ENCODE results near the gene QRFPR.

Gene QRFPR

DNA sequence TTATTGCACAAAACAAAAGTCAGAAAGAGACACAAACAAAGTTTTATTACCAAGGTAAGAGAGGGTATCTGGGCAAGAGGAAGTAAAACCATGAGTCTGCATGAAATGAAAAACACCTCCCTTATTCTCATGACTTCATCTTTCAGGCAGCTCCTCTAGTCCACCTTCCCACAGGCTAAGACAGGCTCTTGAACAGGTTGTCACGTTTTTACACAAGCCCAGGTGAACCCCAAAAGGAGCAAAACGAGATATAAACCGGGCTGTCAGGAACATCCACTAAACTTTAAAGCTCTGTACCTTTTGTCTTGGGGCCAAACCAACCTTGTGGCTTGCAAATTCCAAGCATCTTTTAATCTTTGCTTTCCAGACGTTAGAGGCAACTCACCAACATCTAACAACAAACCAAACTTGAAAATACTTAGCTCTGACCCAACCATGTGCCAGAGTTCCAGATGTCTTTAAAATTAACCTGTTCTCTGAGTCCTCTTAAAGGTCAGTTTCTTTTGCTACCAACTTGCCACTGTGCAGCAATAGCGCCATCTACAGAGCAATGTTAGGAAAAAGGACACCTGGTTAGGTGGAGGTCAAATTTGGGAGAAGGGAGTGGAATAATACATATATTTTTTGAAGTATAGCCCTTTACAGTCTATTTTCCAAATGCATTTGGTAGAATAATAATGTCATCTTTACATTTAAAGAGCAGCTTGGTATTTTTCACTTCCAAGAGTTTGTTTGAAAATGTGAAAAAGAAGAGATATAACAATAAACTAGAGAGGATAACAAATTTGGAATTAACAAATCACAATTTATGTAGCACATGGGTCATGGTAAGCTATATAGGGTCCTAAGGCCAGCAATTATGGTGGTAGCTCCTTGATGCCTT is 73.1 kb downstream of the QRFPR start:
- H3K4me3 ChIP-seq (ENCODE audit: low read depth in 1 of 2, low read length in 1 of 2): no peak overlapping the region
- TF ChIP-seq, protein P1, sequence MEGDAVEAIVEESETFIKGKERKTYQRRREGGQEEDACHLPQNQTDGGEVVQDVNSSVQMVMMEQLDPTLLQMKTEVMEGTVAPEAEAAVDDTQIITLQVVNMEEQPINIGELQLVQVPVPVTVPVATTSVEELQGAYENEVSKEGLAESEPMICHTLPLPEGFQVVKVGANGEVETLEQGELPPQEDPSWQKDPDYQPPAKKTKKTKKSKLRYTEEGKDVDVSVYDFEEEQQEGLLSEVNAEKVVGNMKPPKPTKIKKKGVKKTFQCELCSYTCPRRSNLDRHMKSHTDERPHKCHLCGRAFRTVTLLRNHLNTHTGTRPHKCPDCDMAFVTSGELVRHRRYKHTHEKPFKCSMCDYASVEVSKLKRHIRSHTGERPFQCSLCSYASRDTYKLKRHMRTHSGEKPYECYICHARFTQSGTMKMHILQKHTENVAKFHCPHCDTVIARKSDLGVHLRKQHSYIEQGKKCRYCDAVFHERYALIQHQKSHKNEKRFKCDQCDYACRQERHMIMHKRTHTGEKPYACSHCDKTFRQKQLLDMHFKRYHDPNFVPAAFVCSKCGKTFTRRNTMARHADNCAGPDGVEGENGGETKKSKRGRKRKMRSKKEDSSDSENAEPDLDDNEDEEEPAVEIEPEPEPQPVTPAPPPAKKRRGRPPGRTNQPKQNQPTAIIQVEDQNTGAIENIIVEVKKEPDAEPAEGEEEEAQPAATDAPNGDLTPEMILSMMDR (IDR thresholded peaks at IDR 0.05): no peak
- H3K36me3 ChIP-seq: no peaks in the 10 kb centered on the region
- no peaks in the 10 kb centered on the region for H3K4me1 ChIP-seq (ENCODE audit: control insufficient read depth in 1 of 2, insufficient read depth in 1 of 2, low read depth in 1 of 2, low read length in 1 of 2)
- H3K27ac ChIP-seq: no peak overlapping the region
- H3K9me3 ChIP-seq: no peaks in the 10 kb centered on the region
- H3K27me3 ChIP-seq: no peaks in the 10 kb centered on the region

DNA sequence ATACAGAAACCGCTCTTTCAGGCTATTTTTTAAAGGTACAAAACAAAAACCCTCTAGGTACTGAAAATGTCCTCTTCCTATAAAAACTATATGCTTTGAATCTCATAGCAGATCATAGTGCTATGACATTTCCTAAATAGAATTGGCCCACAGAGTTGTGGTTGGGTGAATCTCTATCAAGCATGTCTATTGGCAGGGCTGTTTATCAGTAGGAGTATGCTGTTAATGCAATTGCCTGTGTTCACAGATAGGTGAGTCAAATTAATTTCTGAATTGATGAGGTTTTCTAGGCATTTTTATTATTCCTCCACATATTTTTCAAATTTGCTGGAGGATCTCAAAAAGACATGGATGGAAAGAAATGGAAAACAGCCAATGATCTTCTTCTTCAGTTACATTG is 73.9 kb downstream of the QRFPR start:
- Histone ChIP-seq H3K4me1 (ENCODE audit: control insufficient read depth in 1 of 2, insufficient read depth in 1 of 2, low read depth in 1 of 2, low read length in 1 of 2) (no peaks in the 10 kb centered on the region), H3K9me3 (no peaks in the 10 kb centered on the region), H3K4me3 (ENCODE audit: low read depth in 1 of 2, low read length in 1 of 2) (no peak overlapping the region), H3K36me3 (no peaks in the 10 kb centered on the region), H3K27ac (no peak overlapping the region), H3K27me3 (no peaks in the 10 kb centered on the region)
- TF ChIP-seq, protein P1 (IDR thresholded peaks at IDR 0.05): no peak

DNA sequence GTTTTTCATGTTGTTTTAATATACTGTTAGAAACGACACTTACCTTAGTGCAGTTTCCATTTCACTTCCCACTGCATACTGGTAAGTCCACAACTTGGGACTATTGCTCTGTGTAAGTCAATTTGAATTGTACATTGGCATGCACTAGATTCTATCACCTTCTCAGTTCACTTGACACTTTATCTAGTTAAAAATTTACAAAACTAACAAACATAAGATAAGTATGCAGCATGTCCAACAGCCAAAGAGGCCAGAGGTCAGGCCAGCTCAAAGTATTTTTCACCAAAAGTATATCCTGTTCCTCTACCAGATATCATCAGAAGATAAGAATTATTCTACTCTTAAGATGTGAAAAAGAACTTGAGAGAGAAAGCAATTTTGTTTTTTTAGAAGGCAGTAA is 75.9 kb downstream of the QRFPR start:
- no peak overlapping the region for H3K4me3 ChIP-seq (ENCODE audit: low read depth in 1 of 2, low read length in 1 of 2)
- no peaks in the 10 kb centered on the region for H3K4me1 ChIP-seq (ENCODE audit: control insufficient read depth in 1 of 2, insufficient read depth in 1 of 2, low read depth in 1 of 2, low read length in 1 of 2)
- H3K36me3 ChIP-seq: no peaks in the 10 kb centered on the region
- no peaks in the 10 kb centered on the region for H3K9me3 ChIP-seq
- H3K27me3 ChIP-seq: no peaks in the 10 kb centered on the region
- TF ChIP-seq, protein P1 (IDR thresholded peaks at IDR 0.05): no peak
- H3K27ac ChIP-seq: no peak overlapping the region

DNA sequence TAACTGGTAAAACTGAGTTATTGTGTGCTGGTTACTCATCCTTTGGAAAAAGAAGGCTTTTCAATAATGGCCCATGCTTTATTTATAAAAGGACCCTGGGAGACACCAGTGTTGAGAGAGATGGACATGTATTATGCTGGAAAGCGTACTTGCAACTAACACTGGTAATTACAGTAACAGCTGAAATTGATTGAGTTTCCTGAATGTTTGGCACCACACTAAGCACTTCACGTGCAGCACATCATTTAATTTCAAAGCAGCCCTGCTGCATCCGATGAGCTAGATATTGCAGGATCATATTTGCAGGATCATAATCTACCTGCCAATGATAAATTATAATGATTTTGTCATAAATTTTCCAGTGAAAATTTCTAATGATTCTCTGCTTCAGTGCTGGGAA is 81.5 kb downstream of the QRFPR start:
- Histone ChIP-seq H3K27me3 (no peaks in the 10 kb centered on the region), H3K4me3 (ENCODE audit: low read depth in 1 of 2, low read length in 1 of 2) (no peak overlapping the region), H3K27ac (no peak overlapping the region), H3K4me1 (ENCODE audit: control insufficient read depth in 1 of 2, insufficient read depth in 1 of 2, low read depth in 1 of 2, low read length in 1 of 2) (no peaks in the 10 kb centered on the region), H3K9me3 (no peaks in the 10 kb centered on the region), H3K36me3 (no peaks in the 10 kb centered on the region)
- TF ChIP-seq, protein P1 (IDR thresholded peaks at IDR 0.05): no peak

DNA sequence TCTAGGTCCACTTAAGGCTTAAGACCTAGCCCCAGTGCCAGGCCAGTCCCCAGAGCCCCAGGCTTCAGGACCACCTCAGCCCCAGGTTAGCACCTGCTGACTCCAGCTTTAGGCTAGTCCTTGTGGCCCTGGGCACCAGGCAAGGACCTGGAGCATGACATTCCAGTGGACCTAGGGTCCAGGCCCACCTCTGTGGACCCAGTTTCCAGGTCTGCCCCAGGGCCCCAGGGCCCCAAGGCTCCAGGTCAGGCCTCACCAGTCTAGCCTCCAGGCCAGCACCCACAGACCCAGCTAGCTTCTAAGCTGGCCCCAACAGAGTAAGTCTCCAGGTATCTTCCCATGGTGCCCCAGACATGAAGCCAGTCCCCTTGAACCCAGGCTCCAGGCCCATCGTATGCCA is 97.5 kb downstream of the QRFPR start:
- Histone ChIP-seq H3K36me3 (no peaks in the 10 kb centered on the region), H3K4me1 (ENCODE audit: control insufficient read depth in 1 of 2, insufficient read depth in 1 of 2, low read depth in 1 of 2, low read length in 1 of 2) (no peaks in the 10 kb centered on the region), H3K9me3 (no peaks in the 10 kb centered on the region), H3K27ac (no peak overlapping the region), H3K27me3 (no peaks in the 10 kb centered on the region), H3K4me3 (ENCODE audit: low read depth in 1 of 2, low read length in 1 of 2) (no peak overlapping the region)
- TF ChIP-seq, protein P1 (IDR thresholded peaks at IDR 0.05): no peak
